HEK293 (cell line): ENCODE measurements around the gene ACAN.

ENCODE experiments used
- EGR2 ChIP-seq: fragments of 450-650 bp; formaldehyde crosslinking; IDR thresholded peaks from 2 replicates; pipeline ENCODE4 v1.5.1; 2016; ENCODE audit warnings: low read depth, missing biosample characterization, missing genetic modification characterization
- IKZF3 ChIP-seq: fragments of 450-650 bp; IDR thresholded peaks from 2 replicates; pipeline ENCODE4 v1.5.0; 2018; ENCODE audit warnings: missing biosample characterization, mild to moderate bottlenecking, missing genetic modification characterization, moderate library complexity
- KLF9 ChIP-seq: fragments of 450-650 bp; formaldehyde crosslinking; IDR thresholded peaks from 2 replicates; pipeline ENCODE4 v1.5.1; 2016; ENCODE audit warnings: missing biosample characterization, missing genetic modification characterization, low read depth
- OSR2 ChIP-seq: fragments of 450-650 bp; formaldehyde crosslinking; IDR thresholded peaks from 2 replicates; pipeline ENCODE4 v1.5.1; 2016; ENCODE audit warnings: missing biosample characterization, missing genetic modification characterization
- PRDM10 ChIP-seq: fragments of 450-650 bp; formaldehyde crosslinking; IDR thresholded peaks from 2 replicates; pipeline ENCODE4 v1.5.1; 2016; ENCODE audit warnings: missing biosample characterization, missing genetic modification characterization
- SP2 ChIP-seq: fragments of 450-650 bp; formaldehyde crosslinking; IDR thresholded peaks from 2 replicates; pipeline ENCODE4 v1.5.1; 2016; ENCODE audit warnings: missing biosample characterization, missing genetic modification characterization
- TSHZ1 ChIP-seq: fragments of 450-650 bp; formaldehyde crosslinking; IDR thresholded peaks from 2 replicates; pipeline ENCODE4 v1.5.1; 2016; ENCODE audit warnings: missing biosample characterization, missing genetic modification characterization, borderline replicate concordance
- ZBTB10 ChIP-seq: fragments of 450-650 bp; formaldehyde crosslinking; IDR thresholded peaks from 2 replicates; pipeline ENCODE4 v1.5.1; 2016; ENCODE audit warnings: missing biosample characterization, missing genetic modification characterization
- ZBTB21 ChIP-seq: fragments of 450-650 bp; formaldehyde crosslinking; IDR thresholded peaks from 2 replicates; pipeline ENCODE4 v1.5.1; 2017; ENCODE audit warnings: missing biosample characterization, missing genetic modification characterization
- ZIC2 ChIP-seq: fragments of 450-650 bp; formaldehyde crosslinking; IDR thresholded peaks from 2 replicates; pipeline ENCODE4 v1.5.1; 2016; ENCODE audit warnings: missing biosample characterization, missing genetic modification characterization
- ZNF184 ChIP-seq: fragments of 450-650 bp; IDR thresholded peaks from 2 replicates; pipeline ENCODE4 v1.5.1; 2018; ENCODE audit warnings: missing biosample characterization, mild to moderate bottlenecking, missing genetic modification characterization
- ZNF549 ChIP-seq: fragments of 450-650 bp; IDR thresholded peaks from 2 replicates; pipeline ENCODE4 v1.5.1; 2018; ENCODE audit warnings: missing biosample characterization, missing genetic modification characterization, mild to moderate bottlenecking, inconsistent platforms, moderate library complexity
- ZNF571 ChIP-seq: fragments of 450-650 bp; formaldehyde crosslinking; IDR thresholded peaks from 2 replicates; pipeline ENCODE4 v1.5.0; 2017; ENCODE audit warnings: missing biosample characterization, missing genetic modification characterization
- ZNF596 ChIP-seq: fragments of 450-650 bp; IDR thresholded peaks from 2 replicates; pipeline ENCODE4 v1.5.0; 2018; ENCODE audit warnings: missing biosample characterization, mild to moderate bottlenecking, missing genetic modification characterization, moderate library complexity
- ZNF623 ChIP-seq: fragments of 450-650 bp; formaldehyde crosslinking; IDR thresholded peaks from 2 replicates; pipeline ENCODE4 v1.5.1; 2016; ENCODE audit warnings: missing biosample characterization, missing genetic modification characterization
- ZNF639 ChIP-seq: fragments of 450-650 bp; formaldehyde crosslinking; IDR thresholded peaks from 2 replicates; pipeline ENCODE4 v1.5.1; 2016; ENCODE audit warnings: missing biosample characterization, missing genetic modification characterization
- ZSCAN4 ChIP-seq: fragments of 450-650 bp; formaldehyde crosslinking; IDR thresholded peaks from 2 replicates; pipeline ENCODE4 v1.5.1; 2017; ENCODE audit warnings: missing biosample characterization, missing genetic modification characterization
- ZXDB ChIP-seq: fragments of 450-650 bp; formaldehyde crosslinking; IDR thresholded peaks from 2 replicates; pipeline ENCODE4 v1.5.1; 2016; ENCODE audit warnings: missing biosample characterization, missing genetic modification characterization
- TF ChIP-seq, protein P1 (sequence below): fragments of 450-650 bp; formaldehyde crosslinking; IDR thresholded peaks from 2 replicates; pipeline ENCODE4 v1.5.1; 2016; ENCODE audit warnings: missing biosample characterization, missing genetic modification characterization
- TF ChIP-seq, protein P2 (sequence below): fragments of 450-650 bp; formaldehyde crosslinking; IDR thresholded peaks from 2 replicates; pipeline ENCODE4 v1.5.1; 2016; ENCODE audit warnings: missing biosample characterization, missing genetic modification characterization
- TF ChIP-seq, protein P3 (sequence below): fragments of 450-650 bp; formaldehyde crosslinking; IDR thresholded peaks from 2 replicates; pipeline ENCODE4 v1.5.1; 2016; ENCODE audit warnings: missing biosample characterization, missing genetic modification characterization

The ACAN gene

DNA sequence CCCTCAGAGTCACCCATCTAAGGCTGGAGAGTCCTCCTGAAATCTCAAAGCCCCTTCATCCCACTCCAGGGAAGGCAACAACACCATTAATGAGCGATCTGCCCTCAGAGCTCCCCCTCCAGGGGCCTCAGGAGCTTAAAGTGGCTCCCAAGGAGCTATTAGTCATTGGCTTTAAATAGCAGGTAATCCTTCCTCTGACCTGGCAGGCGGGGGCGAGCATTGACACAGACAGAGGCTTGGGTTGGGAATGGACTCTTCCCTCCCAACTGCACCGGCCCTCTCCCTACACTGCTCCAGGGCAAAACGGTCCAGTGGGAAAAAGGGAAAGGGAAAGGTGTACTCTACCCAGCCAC, 108.5 kb downstream of the ACAN start (continued):
- TF ChIP-seq ZBTB10 (tag by site-specific recombination) (no peak), ZIC2 (peak; percentile 78), IKZF3 (tag by site-specific recombination) (peak; percentile 54; the same call in 1 of the 2 replicates), ZNF549 (tag by site-specific recombination) (no peak), ZXDB (0 out of 2 replicates have a peak, but pooled peaks have one; percentile 16), KLF9 (tag by site-specific recombination) (no peak), OSR2 (tag by site-specific recombination) (peak; percentile 62; the same call in 1 of the 2 replicates), ZNF623 (no peak), EGR2 (tag by site-specific recombination) (peak; percentile 39; the same call in 1 of the 2 replicates), ZNF184 (tag by site-specific recombination) (no peak), TSHZ1 (no peak), ZNF639 (tag by site-specific recombination) (0 out of 2 replicates have a peak, but pooled peaks have one; percentile 7), ZNF571 (tag by site-specific recombination) (no peak), ZBTB21 (no peak), SP2 (tag by site-specific recombination) (peak; percentile 33; the same call in 1 of the 2 replicates), ZSCAN4 (no peak), ZNF596 (no peak), PRDM10 (peak; percentile 100)
- TF ChIP-seq, protein P1, sequence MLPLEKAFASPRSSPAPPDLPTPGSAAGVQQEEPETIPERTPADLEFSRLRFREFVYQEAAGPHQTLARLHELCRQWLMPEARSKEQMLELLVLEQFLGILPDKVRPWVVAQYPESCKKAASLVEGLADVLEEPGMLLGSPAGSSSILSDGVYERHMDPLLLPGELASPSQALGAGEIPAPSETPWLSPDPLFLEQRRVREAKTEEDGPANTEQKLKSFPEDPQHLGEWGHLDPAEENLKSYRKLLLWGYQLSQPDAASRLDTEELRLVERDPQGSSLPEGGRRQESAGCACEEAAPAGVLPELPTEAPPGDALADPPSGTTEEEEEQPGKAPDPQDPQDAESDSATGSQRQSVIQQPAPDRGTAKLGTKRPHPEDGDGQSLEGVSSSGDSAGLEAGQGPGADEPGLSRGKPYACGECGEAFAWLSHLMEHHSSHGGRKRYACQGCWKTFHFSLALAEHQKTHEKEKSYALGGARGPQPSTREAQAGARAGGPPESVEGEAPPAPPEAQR (tag by site-specific recombination): no peak
- TF ChIP-seq, protein P2, sequence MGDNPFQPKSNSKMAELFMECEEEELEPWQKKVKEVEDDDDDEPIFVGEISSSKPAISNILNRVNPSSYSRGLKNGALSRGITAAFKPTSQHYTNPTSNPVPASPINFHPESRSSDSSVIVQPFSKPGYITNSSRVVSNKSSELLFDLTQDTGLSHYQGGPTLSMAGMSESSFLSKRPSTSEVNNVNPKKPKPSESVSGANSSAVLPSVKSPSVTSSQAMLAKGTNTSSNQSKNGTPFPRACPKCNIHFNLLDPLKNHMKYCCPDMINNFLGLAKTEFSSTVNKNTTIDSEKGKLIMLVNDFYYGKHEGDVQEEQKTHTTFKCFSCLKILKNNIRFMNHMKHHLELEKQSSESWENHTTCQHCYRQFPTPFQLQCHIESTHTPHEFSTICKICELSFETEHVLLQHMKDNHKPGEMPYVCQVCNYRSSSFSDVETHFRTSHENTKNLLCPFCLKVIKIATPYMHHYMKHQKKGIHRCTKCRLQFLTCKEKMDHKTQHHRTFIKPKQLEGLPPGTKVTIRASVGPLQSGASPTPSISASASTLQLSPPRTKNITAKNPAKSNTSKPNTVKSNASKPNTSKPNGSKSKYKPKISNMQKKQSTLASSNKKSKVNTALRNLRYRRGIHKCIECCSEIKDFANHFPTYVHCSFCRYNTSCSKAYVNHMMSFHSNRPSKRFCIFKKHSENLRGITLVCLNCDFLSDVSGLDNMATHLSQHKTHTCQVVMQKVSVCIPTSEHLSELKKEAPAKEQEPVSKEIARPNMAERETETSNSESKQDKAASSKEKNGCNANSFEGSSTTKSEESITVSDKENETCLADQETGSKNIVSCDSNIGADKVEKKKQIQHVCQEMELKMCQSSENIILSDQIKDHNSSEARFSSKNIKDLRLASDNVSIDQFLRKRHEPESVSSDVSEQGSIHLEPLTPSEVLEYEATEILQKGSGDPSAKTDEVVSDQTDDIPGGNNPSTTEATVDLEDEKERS (tag by site-specific recombination): no peak
- TF ChIP-seq, protein P3, sequence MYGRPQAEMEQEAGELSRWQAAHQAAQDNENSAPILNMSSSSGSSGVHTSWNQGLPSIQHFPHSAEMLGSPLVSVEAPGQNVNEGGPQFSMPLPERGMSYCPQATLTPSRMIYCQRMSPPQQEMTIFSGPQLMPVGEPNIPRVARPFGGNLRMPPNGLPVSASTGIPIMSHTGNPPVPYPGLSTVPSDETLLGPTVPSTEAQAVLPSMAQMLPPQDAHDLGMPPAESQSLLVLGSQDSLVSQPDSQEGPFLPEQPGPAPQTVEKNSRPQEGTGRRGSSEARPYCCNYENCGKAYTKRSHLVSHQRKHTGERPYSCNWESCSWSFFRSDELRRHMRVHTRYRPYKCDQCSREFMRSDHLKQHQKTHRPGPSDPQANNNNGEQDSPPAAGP (tag by site-specific recombination): peak; percentile 47; the same call in 1 of the 2 replicates
